MM.1S (cell line): ENCODE data around the gene UGT1A10.

Experiments used
- EZH2 ChIP-seq: fragments of 300-600 bp; sonication (generic); optimal IDR thresholded peaks from 2 replicates; pipeline ENCODE3; 2017; ENCODE audit warnings: low read depth, mild to moderate bottlenecking, antibody characterized with exemption, low read length, mixed read lengths
- EZH2phosphoT487 ChIP-seq: fragments of 300-600 bp; sonication (generic); IDR thresholded peaks from 2 replicates; pipeline ENCODE4 v1.6.1; 2018; ENCODE audit warnings: antibody characterized with exemption, low read length
- TF ChIP-seq, protein P1 (sequence below): fragments of 300-600 bp; sonication (generic); IDR thresholded peaks from 2 replicates; pipeline ENCODE4 v1.5.1; 2016; ENCODE audit warnings: antibody characterized with exemption, low read length, mixed read lengths

DNA sequence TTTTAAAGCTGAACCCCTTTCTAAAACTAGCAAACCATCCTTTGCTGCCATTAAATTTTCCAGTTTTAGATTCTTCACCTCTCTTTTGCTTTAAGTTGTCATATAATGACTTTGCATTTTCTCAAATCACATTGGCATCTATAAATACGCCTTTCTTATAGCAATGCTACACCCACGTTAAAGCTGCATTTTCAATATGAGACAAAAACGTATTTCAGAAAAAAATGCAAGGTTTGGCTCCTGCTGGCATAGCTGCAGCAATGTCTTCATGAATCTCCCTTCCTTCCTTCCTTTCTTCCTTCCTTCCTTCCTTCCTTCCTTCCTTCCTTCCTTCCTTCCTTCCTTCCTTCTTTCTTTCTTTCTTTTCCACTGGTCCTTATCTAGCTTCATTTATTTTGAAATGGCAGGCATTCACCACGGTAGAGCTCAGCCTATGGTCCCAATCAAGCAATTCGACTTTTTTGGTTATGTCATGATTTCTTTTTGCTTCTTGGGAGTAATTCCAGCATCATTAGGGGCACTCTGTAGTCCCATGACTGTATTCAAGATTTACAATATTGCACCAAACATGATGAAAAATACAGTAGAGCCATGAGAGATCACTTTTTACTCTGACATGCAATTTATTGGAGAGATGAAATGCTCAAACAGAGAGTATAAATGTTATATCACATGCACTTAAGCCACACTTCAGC, 8.8 kb upstream of the UGT1A10 start:
- TF ChIP-seq, protein P1, sequence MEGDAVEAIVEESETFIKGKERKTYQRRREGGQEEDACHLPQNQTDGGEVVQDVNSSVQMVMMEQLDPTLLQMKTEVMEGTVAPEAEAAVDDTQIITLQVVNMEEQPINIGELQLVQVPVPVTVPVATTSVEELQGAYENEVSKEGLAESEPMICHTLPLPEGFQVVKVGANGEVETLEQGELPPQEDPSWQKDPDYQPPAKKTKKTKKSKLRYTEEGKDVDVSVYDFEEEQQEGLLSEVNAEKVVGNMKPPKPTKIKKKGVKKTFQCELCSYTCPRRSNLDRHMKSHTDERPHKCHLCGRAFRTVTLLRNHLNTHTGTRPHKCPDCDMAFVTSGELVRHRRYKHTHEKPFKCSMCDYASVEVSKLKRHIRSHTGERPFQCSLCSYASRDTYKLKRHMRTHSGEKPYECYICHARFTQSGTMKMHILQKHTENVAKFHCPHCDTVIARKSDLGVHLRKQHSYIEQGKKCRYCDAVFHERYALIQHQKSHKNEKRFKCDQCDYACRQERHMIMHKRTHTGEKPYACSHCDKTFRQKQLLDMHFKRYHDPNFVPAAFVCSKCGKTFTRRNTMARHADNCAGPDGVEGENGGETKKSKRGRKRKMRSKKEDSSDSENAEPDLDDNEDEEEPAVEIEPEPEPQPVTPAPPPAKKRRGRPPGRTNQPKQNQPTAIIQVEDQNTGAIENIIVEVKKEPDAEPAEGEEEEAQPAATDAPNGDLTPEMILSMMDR, result no peak
- TF ChIP-seq EZH2 (no peak), EZH2phosphoT487 (no peak)
